ENCODE data around the gene KCND3.

Gene KCND3

DNA sequence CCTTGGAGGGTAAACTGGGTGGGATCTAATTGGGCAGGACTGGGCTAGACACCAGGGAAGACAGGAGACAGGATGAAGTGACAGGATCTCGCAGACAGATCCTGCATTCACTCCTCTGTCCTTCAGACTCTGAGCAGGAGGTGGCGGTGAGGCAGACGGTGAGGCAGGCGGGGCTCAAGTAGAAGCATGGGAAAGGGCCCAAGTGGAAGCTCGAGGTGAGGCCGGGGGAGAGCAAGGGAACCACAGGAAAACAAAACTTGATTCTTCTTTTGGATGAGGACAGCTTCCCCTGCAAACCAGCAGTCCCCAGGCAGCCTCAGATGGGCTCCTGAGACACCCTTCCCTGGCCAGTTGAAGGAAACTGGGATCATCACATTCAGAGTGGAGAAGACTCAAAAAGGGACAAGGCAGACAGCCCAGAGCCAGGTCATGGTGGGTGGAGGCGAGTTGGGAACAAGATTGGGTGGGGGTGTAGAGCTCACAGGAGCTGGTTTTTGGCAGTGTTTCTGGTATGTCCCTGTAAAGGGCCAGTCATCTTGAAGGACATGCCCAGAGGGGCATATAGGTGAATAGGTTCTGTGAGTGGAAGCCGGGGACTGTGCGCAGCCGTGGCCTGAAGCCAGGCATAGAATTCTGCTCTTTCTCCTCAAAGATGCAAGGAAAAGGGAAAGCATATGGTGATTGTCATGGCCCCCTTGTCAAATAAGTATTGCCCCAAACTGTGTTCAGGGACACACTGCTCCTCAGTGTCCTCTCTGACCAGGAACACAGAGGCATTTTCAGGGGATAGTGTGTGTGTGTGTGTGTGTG lies 268.3 kb downstream of the KCND3 start:
- no peaks in the 10 kb centered on the region for H3K27me3 ChIP-seq (ENCODE audit: control insufficient read depth, low read length)
- H3K36me3 ChIP-seq (ENCODE audit: control insufficient read depth, low read length): peaks cover 6% of the 10 kb centered on the region
- H3K4me3 ChIP-seq (ENCODE audit: low read length): no peak overlapping the region
- TF ChIP-seq, protein P1, sequence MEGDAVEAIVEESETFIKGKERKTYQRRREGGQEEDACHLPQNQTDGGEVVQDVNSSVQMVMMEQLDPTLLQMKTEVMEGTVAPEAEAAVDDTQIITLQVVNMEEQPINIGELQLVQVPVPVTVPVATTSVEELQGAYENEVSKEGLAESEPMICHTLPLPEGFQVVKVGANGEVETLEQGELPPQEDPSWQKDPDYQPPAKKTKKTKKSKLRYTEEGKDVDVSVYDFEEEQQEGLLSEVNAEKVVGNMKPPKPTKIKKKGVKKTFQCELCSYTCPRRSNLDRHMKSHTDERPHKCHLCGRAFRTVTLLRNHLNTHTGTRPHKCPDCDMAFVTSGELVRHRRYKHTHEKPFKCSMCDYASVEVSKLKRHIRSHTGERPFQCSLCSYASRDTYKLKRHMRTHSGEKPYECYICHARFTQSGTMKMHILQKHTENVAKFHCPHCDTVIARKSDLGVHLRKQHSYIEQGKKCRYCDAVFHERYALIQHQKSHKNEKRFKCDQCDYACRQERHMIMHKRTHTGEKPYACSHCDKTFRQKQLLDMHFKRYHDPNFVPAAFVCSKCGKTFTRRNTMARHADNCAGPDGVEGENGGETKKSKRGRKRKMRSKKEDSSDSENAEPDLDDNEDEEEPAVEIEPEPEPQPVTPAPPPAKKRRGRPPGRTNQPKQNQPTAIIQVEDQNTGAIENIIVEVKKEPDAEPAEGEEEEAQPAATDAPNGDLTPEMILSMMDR (IDR thresholded peaks at IDR 0.05; ENCODE audit: low read depth, low read length, poor library complexity, severe bottlenecking): no peak
- TF ChIP-seq EZH2phosphoT487 (IDR thresholded peaks at IDR 0.05; ENCODE audit: borderline replicate concordance, low read length): no peak
- no peaks in the 10 kb centered on the region for H3K79me2 ChIP-seq (ENCODE audit: control insufficient read depth, low read length)
- peaks cover 19% of the 10 kb centered on the region for H3K4me1 ChIP-seq (ENCODE audit: control insufficient read depth, low read length)
- H3F3A ChIP-seq (ENCODE audit: control insufficient read depth, insufficient read depth): peaks cover 12% of the 10 kb centered on the region; the same call in 1 of the 2 replicates
- H3K27ac ChIP-seq (ENCODE audit: low read depth, low read length): no peak overlapping the region
- H4K20me1 ChIP-seq (ENCODE audit: control insufficient read depth, insufficient read depth, low read depth, low read length): no peaks in the 10 kb centered on the region
- H3K4me2 ChIP-seq (ENCODE audit: low read length): no peak overlapping the region
- H3K9me2 ChIP-seq (replicated peaks; ENCODE audit: control insufficient read depth, low read length): no peaks in the 10 kb centered on the region
- H3K9me3 ChIP-seq (ENCODE audit: control insufficient read depth, insufficient read depth, low read length): no peaks in the 10 kb centered on the region
